GM13977 (cell line): Measurements from ENCODE around the gene TCL1B.

Experiments
- DNase-seq: peaks from one replicate; pipeline ENCODE4 v3.0.0; 2012; ENCODE audit warnings: low spot score
- CTCF ChIP-seq: IDR thresholded peaks from 2 replicates; pipeline ENCODE4 v1.5.1; 2012; ENCODE audit warnings: mild to moderate bottlenecking, control low read depth; ENCODE audit not compliant: insufficient read depth; ENCODE audit errors: extremely low read depth, missing control alignments
- in situ Hi-C: fragments of 300-500 bp; cut with MboI; formaldehyde crosslinking; loops from one replicate; pipeline ENCODE4 v1.12.0; 2022; ENCODE audit warnings: low sequenced_read_pairs, low pct_unique_long_range_greater_than_20kb, mixed read lengths, inconsistent platforms; ENCODE audit not compliant: unreplicated experiment

Gene TCL1B

GRCh38 chr14:95707327-95707726 is 21.1 kb downstream of the TCL1B start:
- no peak for TF ChIP-seq CTCF
- in situ Hi-C loops, result no loop called here
- DNase-seq, result no peak

- in situ Hi-C loops, result no loop called here
- no peak for TF ChIP-seq CTCF
- DNase-seq, result no peak
These were observed 23.9 kb downstream of the TCL1B start for GRCh38 chr14:95710106-95710505.

GRCh38 chr14:95711476-95712176 is 25.4 kb downstream of the TCL1B start:
- no peak for TF ChIP-seq CTCF
- in situ Hi-C loops, result no loop called here
- DNase-seq, result no peak

- DNase-seq, result no peak
- in situ Hi-C loops, result no loop called here
- TF ChIP-seq CTCF, result no peak
These were observed 26.2 kb downstream of the TCL1B start for GRCh38 chr14:95712398-95712797.

GRCh38 chr14:95713596-95714371 is 27.6 kb downstream of the TCL1B start, which contains the start of gene TCL1A:
Gene TCL1A, minus strand, starts transcription at chr14:95714125. Its CDS starts 59 bp downstream, at chr14:95714066.
- peak; percentile 86 for DNase-seq
- peak; percentile 72 for TF ChIP-seq CTCF
- in situ Hi-C loops, result no loop called here

- in situ Hi-C loops, result no loop called here
These were observed 36.4 kb downstream of the TCL1B start for GRCh38 chr14:95722525-95723190.

More at GRCh38 chr14:95722525-95723190, 36.4 kb downstream of the TCL1B start:
- no peak for TF ChIP-seq CTCF
- no peak for DNase-seq
